SU-DHL-6 (cell line): ENCODE measurements around the gene RANBP17.

Source experiments
- H2AFZ ChIP-seq: fragments of 200-600 bp; sonication (generic); 2 replicates; pipeline ENCODE4 v1.6.1; 2014; ENCODE audit warnings: low read depth, mild to moderate bottlenecking, moderate library complexity, mixed read lengths, antibody characterized with exemption, low read length; ENCODE audit not compliant: severe bottlenecking
- H3F3A ChIP-seq: fragments of 200-600 bp; shearing (Covaris generic); 2 replicates; pipeline ENCODE4 v1.6.0; 2016; ENCODE audit warnings: antibody characterized with exemption, mild to moderate bottlenecking; ENCODE audit not compliant: insufficient read depth
- H3K27ac ChIP-seq: fragments of 200-600 bp; sonication (generic); 2 replicates; pipeline ENCODE4 v1.5.1; 2016; ENCODE audit warnings: low read depth, mild to moderate bottlenecking, low read length, moderate library complexity, mixed read lengths
- H3K27me3 ChIP-seq: fragments of 200-600 bp; sonication (generic), shearing (Covaris generic); 2 replicates; pipeline ENCODE4 v1.6.0; 2014; ENCODE audit warnings: mild to moderate bottlenecking, low read length
- H3K36me3 ChIP-seq: fragments of 200-600 bp; sonication (generic); 2 replicates; pipeline ENCODE4 v1.6.1; 2014; ENCODE audit warnings: mild to moderate bottlenecking, low read length, mixed read lengths
- H3K4me2 ChIP-seq: fragments of 300-600, 200-600 bp; shearing (Covaris generic), sonication (generic); 2 replicates; pipeline ENCODE4 v1.6.0; 2014; ENCODE audit warnings: low read length, low read depth, mild to moderate bottlenecking; ENCODE audit not compliant: poor library complexity, severe bottlenecking
- H3K4me3 ChIP-seq: fragments of 200-600 bp; sonication (generic); 2 replicates; pipeline ENCODE4 v1.5.1; 2014; ENCODE audit warnings: antibody characterized with exemption, low read length, mild to moderate bottlenecking, mixed read lengths; ENCODE audit not compliant: insufficient read depth, poor library complexity, severe bottlenecking
- H3K79me2 ChIP-seq: fragments of 200-600 bp; sonication (generic); 2 replicates; pipeline ENCODE4 v1.6.1; 2014; ENCODE audit warnings: mild to moderate bottlenecking, low read length, moderate library complexity; ENCODE audit not compliant: insufficient read depth
- H3K9ac ChIP-seq: fragments of 200-600 bp; sonication (generic); 2 replicates; pipeline ENCODE4 v1.7.0; 2014; ENCODE audit warnings: mild to moderate bottlenecking, low read length
- H3K9me2 ChIP-seq: fragments of 200-600 bp; sonication (generic); replicated peaks from 2 replicates; pipeline ENCODE4 v1.6.1; 2014; ENCODE audit warnings: low read length; ENCODE audit not compliant: insufficient read depth
- H3K9me3 ChIP-seq: fragments of 200-600 bp; sonication (generic); 2 replicates; pipeline ENCODE4 v1.6.1; 2014; ENCODE audit warnings: low read length, mixed read lengths; ENCODE audit not compliant: insufficient read depth
- H4K20me1 ChIP-seq: fragments of 200-600 bp; sonication (generic); 2 replicates; pipeline ENCODE4 v1.6.1; 2014; ENCODE audit warnings: low read depth, mild to moderate bottlenecking, antibody characterized with exemption, low read length, moderate library complexity, mixed read lengths
- EZH2phosphoT487 ChIP-seq: fragments of 200-600 bp; sonication (generic), shearing (Covaris generic); conservative IDR thresholded peaks from 2 replicates; pipeline ENCODE4 v1.6.1; 2018; ENCODE audit warnings: mild to moderate bottlenecking, antibody characterized with exemption, low read length, moderate library complexity, mixed read lengths
- TF ChIP-seq, protein P1 (sequence below): fragments of 200-600 bp; sonication (generic); IDR thresholded peaks from one replicate; pipeline ENCODE4 v1.5.1; 2017; ENCODE audit warnings: antibody characterized with exemption, mild to moderate bottlenecking, low read length, moderate library complexity; ENCODE audit not compliant: insufficient read depth, poor library complexity, severe bottlenecking

The RANBP17 gene

DNA sequence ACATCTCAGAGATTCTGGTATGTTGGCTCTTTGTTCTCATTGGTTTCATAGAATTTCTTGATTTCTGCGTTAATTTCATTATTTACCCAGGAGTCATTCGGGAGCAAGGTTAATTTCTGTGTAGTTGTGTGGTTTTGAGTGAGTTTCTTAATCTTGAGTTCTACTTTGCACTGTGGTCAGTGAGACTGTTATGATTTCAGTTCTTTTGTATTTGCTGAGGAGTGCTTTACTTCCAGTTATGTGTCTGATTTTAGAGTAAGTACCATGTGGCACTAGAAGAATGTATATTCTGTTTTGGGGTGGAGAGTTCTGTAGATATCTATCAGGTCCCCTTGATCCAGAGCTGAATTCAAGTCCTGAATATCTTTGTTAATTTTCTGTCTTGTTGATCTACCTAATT lies 12.2 kb downstream of the RANBP17 start:
- no peak overlapping the region for H3K27ac ChIP-seq
- H2AFZ ChIP-seq, result no peak overlapping the region
- no peak overlapping the region for H3K9ac ChIP-seq
- H3K9me2 ChIP-seq, result no peaks in the 10 kb centered on the region
- H3K4me3 ChIP-seq, result no peak overlapping the region
- no peaks in the 10 kb centered on the region for H4K20me1 ChIP-seq
- no peaks in the 10 kb centered on the region; the same call in 1 of the 2 replicates for H3K27me3 ChIP-seq
- no peaks in the 10 kb centered on the region for H3K9me3 ChIP-seq
- H3K36me3 ChIP-seq, result no peaks in the 10 kb centered on the region
- H3K79me2 ChIP-seq, result no peaks in the 10 kb centered on the region
- no peak for TF ChIP-seq EZH2phosphoT487
- TF ChIP-seq, protein P1, sequence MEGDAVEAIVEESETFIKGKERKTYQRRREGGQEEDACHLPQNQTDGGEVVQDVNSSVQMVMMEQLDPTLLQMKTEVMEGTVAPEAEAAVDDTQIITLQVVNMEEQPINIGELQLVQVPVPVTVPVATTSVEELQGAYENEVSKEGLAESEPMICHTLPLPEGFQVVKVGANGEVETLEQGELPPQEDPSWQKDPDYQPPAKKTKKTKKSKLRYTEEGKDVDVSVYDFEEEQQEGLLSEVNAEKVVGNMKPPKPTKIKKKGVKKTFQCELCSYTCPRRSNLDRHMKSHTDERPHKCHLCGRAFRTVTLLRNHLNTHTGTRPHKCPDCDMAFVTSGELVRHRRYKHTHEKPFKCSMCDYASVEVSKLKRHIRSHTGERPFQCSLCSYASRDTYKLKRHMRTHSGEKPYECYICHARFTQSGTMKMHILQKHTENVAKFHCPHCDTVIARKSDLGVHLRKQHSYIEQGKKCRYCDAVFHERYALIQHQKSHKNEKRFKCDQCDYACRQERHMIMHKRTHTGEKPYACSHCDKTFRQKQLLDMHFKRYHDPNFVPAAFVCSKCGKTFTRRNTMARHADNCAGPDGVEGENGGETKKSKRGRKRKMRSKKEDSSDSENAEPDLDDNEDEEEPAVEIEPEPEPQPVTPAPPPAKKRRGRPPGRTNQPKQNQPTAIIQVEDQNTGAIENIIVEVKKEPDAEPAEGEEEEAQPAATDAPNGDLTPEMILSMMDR, result no peak
- no peak overlapping the region for H3K4me2 ChIP-seq
- H3F3A ChIP-seq, result no peaks in the 10 kb centered on the region

- Histone ChIP-seq H3K79me2 (no peaks in the 10 kb centered on the region), H3K27me3 (no peaks in the 10 kb centered on the region; the same call in 1 of the 2 replicates), H3K4me2 (no peak overlapping the region), H3K9me2 (no peaks in the 10 kb centered on the region), H3K27ac (no peak overlapping the region), H3K4me3 (no peak overlapping the region), H4K20me1 (no peaks in the 10 kb centered on the region), H2AFZ (no peak overlapping the region), H3F3A (no peaks in the 10 kb centered on the region), H3K36me3 (no peaks in the 10 kb centered on the region), H3K9me3 (no peaks in the 10 kb centered on the region), H3K9ac (no peak overlapping the region)
- no peak for TF ChIP-seq EZH2phosphoT487
- TF ChIP-seq, protein P1, result no peak
Measured at GRCh38 chr5:170875811-170876210, 14.0 kb downstream of the RANBP17 start.

GRCh38 chr5:170880084-170880483 lies 18.3 kb downstream of the RANBP17 start:
- H3K4me3 ChIP-seq, result no peak overlapping the region
- no peak overlapping the region for H3K27ac ChIP-seq
- no peaks in the 10 kb centered on the region for H3F3A ChIP-seq
- H3K9me3 ChIP-seq, result no peaks in the 10 kb centered on the region
- H3K36me3 ChIP-seq, result no peaks in the 10 kb centered on the region
- no peak overlapping the region for H2AFZ ChIP-seq
- H3K79me2 ChIP-seq, result no peaks in the 10 kb centered on the region
- TF ChIP-seq EZH2phosphoT487, result no peak
- TF ChIP-seq, protein P1, result no peak
- no peaks in the 10 kb centered on the region for H4K20me1 ChIP-seq
- no peaks in the 10 kb centered on the region; the same call in 1 of the 2 replicates for H3K27me3 ChIP-seq
- H3K9me2 ChIP-seq, result no peaks in the 10 kb centered on the region
- no peak overlapping the region for H3K4me2 ChIP-seq
- H3K9ac ChIP-seq, result no peak overlapping the region
